Testis (tissue), 2 donors: ENCODE measurements around the gene EXOC2.

Experiments used
- CTCF ChIP-seq, 3 experiments: fragments of 450-650 bp in 2 of 3; fragments of 200-600 bp in 1 of 3; sonication (generic) in 1 of 3; IDR thresholded peaks; one replicate each; pipeline ENCODE4 v1.5.1; 2016 to 2019; ENCODE audit warnings: antibody characterized with exemption in 3 of 3, mild to moderate bottlenecking in 2 of 3, moderate library complexity in 1 of 3
- POLR2A ChIP-seq: fragments of 450-650 bp; IDR thresholded peaks from one replicate; pipeline ENCODE4 v1.6.1; 2017; ENCODE audit warnings: antibody characterized with exemption, mild to moderate bottlenecking, moderate library complexity

GRCh38 chr6:499617-500016, 193.3 kb downstream of the EXOC2 start:
- TF ChIP-seq CTCF (IDR thresholded peaks at IDR 0.05), result no peak
- TF ChIP-seq POLR2A, result no peak
